HepG2 (cell line): ENCODE measurements around the gene BAG3. TPM values are rescaled to one million over a fixed set of nuclear protein-coding genes. Genes with fewer than 3 reads are reported as not detected.
A peak's percentile ranks its signal among the peaks of the same experiment; 100 is the strongest.

Experiments used
- ATAC-seq: fragments of 200-7000 bp; cut with Tn5 transposase; 3 replicates; pipeline ENCODE4 v1.9.1; 2020; ENCODE audit warnings: mild to moderate bottlenecking, moderate library complexity
- BruUV-seq: library from RNA; stranded (reverse); fragments of 400-500 nt; replicated peaks from 2 replicates; lab custom pipeline; 2021; lab: Mats Ljungman, UMichigan
- CTCF ChIA-PET: fragments of 300-600 bp; formaldehyde crosslinking; extraction: SDS; loops from one replicate; lab custom pipeline; 2021; ENCODE audit warnings: low total read pairs, inconsistent platforms, low intra/inter-chr PET ratio; lab: Yijun Ruan, JAX
- POLR2A ChIA-PET: fragments of 350-600 bp; sonication (Branson Sonifier 250); formaldehyde crosslinking; loops from one replicate; lab custom pipeline; 2020; ENCODE audit warnings: antibody characterized with exemption, inconsistent platforms; lab: Yijun Ruan, JAX
- DNase-seq: peaks from one replicate; pipeline ENCODE4 v3.0.0-alpha.2; 2015; ENCODE audit warnings: low spot score
- FAIRE-seq: peaks from 3 replicates; lab custom pipeline; 2011; peaks lifted over from hg19 to GRCh38; lab: Jason Lieb, UNC
- H2AFZ ChIP-seq: one replicate; pipeline ENCODE4 v1.6.1; 2011; ENCODE audit warnings: low read length, inconsistent platforms
- H3K27ac ChIP-seq: fragments of 300-600 bp; 3 replicates; pipeline ENCODE4 v1.8.0; 2011; ENCODE audit warnings: mixed run types, mild to moderate bottlenecking, mixed read lengths, low read length, inconsistent platforms; ENCODE audit not compliant: insufficient read depth; ENCODE audit errors: extremely low read length
- H3K27me3 ChIP-seq, 2 experiments: fragments of 200-600 bp in 1 of 2; 2 replicates in 1 of 2; 3 replicates in 1 of 2; pipeline versions ENCODE4 v1.6.0 to v1.8.0; 2011; ENCODE audit warnings: low read length in 2 of 2, mild to moderate bottlenecking in 2 of 2, moderate library complexity in 2 of 2, inconsistent platforms in 1 of 2; ENCODE audit not compliant: insufficient read depth in 2 of 2, control insufficient read depth in 1 of 2
- H3K36me3 ChIP-seq, 2 experiments: fragments of 200-600 bp in 1 of 2; replicated peaks in 1 of 2; 2 replicates in 1 of 2; 3 replicates in 1 of 2; pipeline versions ENCODE4 v1.5.1 to v1.8.0; 2011; ENCODE audit warnings: low read length in 2 of 2, inconsistent platforms in 1 of 2; ENCODE audit not compliant: insufficient read depth in 2 of 2, control insufficient read depth in 1 of 2
- H3K4me1 ChIP-seq: 2 replicates; pipeline ENCODE4 v1.5.1; 2012; ENCODE audit warnings: low read length, inconsistent platforms; ENCODE audit not compliant: insufficient read depth
- H3K4me2 ChIP-seq: 2 replicates; pipeline ENCODE4 v1.6.0; 2011; ENCODE audit warnings: low read depth, low read length, inconsistent platforms
- H3K4me3 ChIP-seq, 3 experiments: fragments of 200-600 bp in 1 of 3; sonication (generic), shearing (Covaris generic) in 1 of 3; replicated peaks in 1 of 3; 2 replicates each; pipeline ENCODE4 v1.5.1; 2011 to 2016; ENCODE audit warnings: low read length in 3 of 3, inconsistent platforms in 2 of 3, low read depth in 2 of 3, mild to moderate bottlenecking in 2 of 3, control low read depth in 1 of 3, mixed read lengths in 1 of 3; ENCODE audit not compliant: insufficient read depth in 1 of 3
- H3K79me2 ChIP-seq: one replicate; pipeline ENCODE4 v1.6.1; 2011; ENCODE audit warnings: low read length, inconsistent platforms; ENCODE audit not compliant: insufficient read depth
- H3K9ac ChIP-seq: 2 replicates; pipeline ENCODE4 v1.6.0; 2011; ENCODE audit warnings: mild to moderate bottlenecking, low read depth, low read length, inconsistent platforms; ENCODE audit not compliant: insufficient read depth
- H3K9me3 ChIP-seq: 2 replicates; pipeline ENCODE4 v1.5.1; 2012; ENCODE audit warnings: mild to moderate bottlenecking, low read length
- H4K20me1 ChIP-seq: 2 replicates; pipeline ENCODE4 v1.6.0; 2011; ENCODE audit warnings: inconsistent platforms, mild to moderate bottlenecking, low read length, moderate library complexity; ENCODE audit not compliant: insufficient read depth
- ELF1 ChIP-seq: sonication (generic); formaldehyde crosslinking; IDR thresholded peaks from 2 replicates; pipeline ENCODE4 v1.4.0; 2020; ENCODE audit warnings: missing genetic modification reagents
- GATAD2A ChIP-seq: IDR thresholded peaks from 2 replicates; pipeline ENCODE4 v1.6.1; 2016
- PHF20 ChIP-seq: sonication (generic); formaldehyde crosslinking; IDR thresholded peaks from 2 replicates; pipeline ENCODE4 v1.5.0; 2020; ENCODE audit warnings: mild to moderate bottlenecking, missing genetic modification reagents
- PLRG1 ChIP-seq: fragments of 450-650 bp; conservative IDR thresholded peaks from 2 replicates; pipeline ENCODE4 v1.6.1; 2016
- POLR2AphosphoS5 ChIP-seq: IDR thresholded peaks from 2 replicates; pipeline ENCODE4 v1.6.1; 2012; ENCODE audit warnings: low read depth, low read length
- SIN3B ChIP-seq: fragments of 150-350 bp; IDR thresholded peaks from 2 replicates; pipeline ENCODE4 v1.6.1; 2014; ENCODE audit warnings: low read length
- STAG1 ChIP-seq: sonication (generic); formaldehyde crosslinking; IDR thresholded peaks from 2 replicates; pipeline ENCODE4 v1.4.0; 2020; ENCODE audit warnings: missing genetic modification reagents
- TP53 ChIP-seq: sonication (generic); formaldehyde crosslinking; conservative IDR thresholded peaks from 2 replicates; pipeline ENCODE4 v1.4.0; 2020; ENCODE audit warnings: missing genetic modification reagents
- ZBTB20 ChIP-seq: sonication (generic); formaldehyde crosslinking; IDR thresholded peaks from 2 replicates; pipeline ENCODE4 v1.8.1; 2023; ENCODE audit warnings: missing genetic modification reagents, low read depth, mild to moderate bottlenecking, borderline replicate concordance
- ZNF317 ChIP-seq: sonication (generic); formaldehyde crosslinking; IDR thresholded peaks from 2 replicates; pipeline ENCODE4 v1.5.0; 2020; ENCODE audit warnings: mild to moderate bottlenecking, missing genetic modification reagents
- ZNF337 ChIP-seq: sonication (generic); formaldehyde crosslinking; IDR thresholded peaks from 2 replicates; pipeline ENCODE4 v1.5.1; 2020; ENCODE audit warnings: missing genetic modification reagents, low read depth, mild to moderate bottlenecking, borderline replicate concordance
- ZNF619 ChIP-seq: sonication (generic); formaldehyde crosslinking; IDR thresholded peaks from 2 replicates; pipeline ENCODE4 v1.4.0; 2020; ENCODE audit warnings: mild to moderate bottlenecking, missing genetic modification reagents
- WGBS: methylation state at CpG from one replicate; pipeline ENCODE4 v1.1.6; 2017; ENCODE audit warnings: low lambda C conversion rate; 5-methylcytosine and 5-hydroxymethylcytosine counted together
- in situ Hi-C: cut with HindIII; loops from 2 replicates; pipeline ENCODE4 v1.10.0; 2017; ENCODE audit warnings: low pct_unique_long_range_greater_than_20kb; ENCODE audit not compliant: extremely low pct_ligation_motif_present
- intact Hi-C: fragments of 100-400 bp; cut with micrococcal nuclease; formaldehyde crosslinking; loops from one replicate; pipeline ENCODE4 v1.10.0; 2022; ENCODE audit not compliant: unreplicated experiment
- polyA plus RNA-seq, 8 experiments: library from polyadenylated mRNA; depleted of rRNA in 3 of 8; stranded (reverse) in 7 of 8; unstranded in 1 of 8; fragments of >200 nt; fragmentation: Illumina TruSeq in 4 of 8; extraction: Trizol in 4 of 8; gene quantifications; 2 replicates each; pipeline versions ENCODE4 v1.2.1 to v1.2.3, GENCODE V29; 2011 to 2016; ENCODE audit warnings: low read depth in 4 of 8, missing spikeins in 1 of 8, mixed read lengths in 1 of 8; ENCODE audit not compliant: insufficient read depth in 1 of 8
- total RNA-seq, 5 experiments: library from RNA; depleted of rRNA; stranded (reverse); fragments of >200 nt; fragmentation: Illumina TruSeq; extraction: Trizol; gene quantifications; 2 replicates each; pipeline ENCODE4 v1.2.3, GENCODE V29; 2016; ENCODE audit warnings: low read depth in 1 of 5
- TF ChIP-seq, protein P1 (sequence below): sonication (generic); IDR thresholded peaks from 2 replicates; pipeline ENCODE4 v1.6.1; 2016; ENCODE audit warnings: low read depth, borderline replicate concordance
- TF ChIP-seq, protein P2 (sequence below): sonication (generic); formaldehyde crosslinking; IDR thresholded peaks from 2 replicates; pipeline ENCODE4 v1.4.0; 2020; ENCODE audit warnings: missing genetic modification reagents, borderline replicate concordance
- TF ChIP-seq, protein P3 (sequence below): sonication (generic); formaldehyde crosslinking; IDR thresholded peaks from 2 replicates; pipeline ENCODE4 v1.8.0; 2023; ENCODE audit warnings: mild to moderate bottlenecking, missing genetic modification reagents
- TF ChIP-seq, protein P4 (sequence below): sonication (generic); formaldehyde crosslinking; IDR thresholded peaks from 2 replicates; pipeline ENCODE4 v1.5.0; 2020; ENCODE audit warnings: mild to moderate bottlenecking, missing genetic modification reagents, moderate library complexity

Gene BAG3
- total and polyA plus RNA-seq, 2 of the 13 experiments (the other 11 are each of a cell fraction or from before 2014, with no cell fraction given), result 2.9 to 6.7 TPM

DNA sequence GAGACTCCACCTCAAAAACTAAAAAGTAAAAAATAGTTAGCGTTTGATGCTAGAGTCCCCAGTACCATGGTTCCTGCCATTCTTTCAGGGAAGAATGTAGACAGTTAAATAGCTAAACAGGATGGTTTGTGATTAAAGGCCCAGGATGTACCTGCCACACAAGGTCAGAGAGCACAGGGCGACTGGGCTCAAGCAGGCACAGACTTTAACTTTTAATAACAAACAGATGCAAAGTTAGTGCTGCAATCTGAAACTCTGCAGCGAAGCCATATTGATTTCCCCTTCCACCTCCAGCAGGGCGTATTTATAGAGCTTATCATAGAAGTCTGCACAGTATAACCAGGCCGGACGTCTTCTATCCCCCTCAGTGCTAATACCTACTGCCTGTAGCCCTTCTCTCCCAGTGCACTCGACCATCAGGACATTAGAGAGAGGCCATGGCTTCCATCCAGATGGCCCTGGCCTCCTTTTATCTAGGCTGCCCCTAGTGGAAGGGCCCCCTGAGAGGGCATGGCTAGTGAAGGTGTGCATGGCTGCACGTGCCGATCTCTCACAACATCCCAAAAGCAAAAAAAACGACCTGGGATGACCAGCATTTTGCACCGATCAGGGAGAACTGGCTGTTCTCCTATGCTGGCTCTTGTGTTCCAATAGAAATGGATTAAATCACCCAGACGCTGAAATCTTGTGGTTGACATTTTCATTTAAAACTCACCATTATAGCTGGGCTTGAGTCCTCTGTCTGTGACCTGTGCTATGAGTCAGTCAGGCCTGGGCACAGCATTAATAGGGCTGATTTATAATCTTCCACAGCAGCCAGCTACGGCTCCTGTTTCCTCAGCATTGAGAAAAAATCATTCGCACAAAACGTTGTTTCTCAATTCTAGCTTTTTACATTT lies 7.6 kb upstream of the BAG3 start (continued):
- TF ChIP-seq, protein P1, sequence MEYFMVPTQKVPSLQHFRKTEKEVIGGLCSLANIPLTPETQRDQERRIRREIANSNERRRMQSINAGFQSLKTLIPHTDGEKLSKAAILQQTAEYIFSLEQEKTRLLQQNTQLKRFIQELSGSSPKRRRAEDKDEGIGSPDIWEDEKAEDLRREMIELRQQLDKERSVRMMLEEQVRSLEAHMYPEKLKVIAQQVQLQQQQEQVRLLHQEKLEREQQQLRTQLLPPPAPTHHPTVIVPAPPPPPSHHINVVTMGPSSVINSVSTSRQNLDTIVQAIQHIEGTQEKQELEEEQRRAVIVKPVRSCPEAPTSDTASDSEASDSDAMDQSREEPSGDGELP, result no peak
- no peak for TF ChIP-seq TP53 (CRISPR knock-in tag)
- TF ChIP-seq POLR2AphosphoS5, result peak; percentile 41; the same call in 1 of the 2 replicates
- TF ChIP-seq GATAD2A (CRISPR knock-in tag), result peak; percentile 11; the same call in 1 of the 2 replicates
- TF ChIP-seq SIN3B, result no peak
- 0 out of 2 replicates have a peak, but pooled peaks have one; percentile 17 for TF ChIP-seq PHF20 (CRISPR knock-in tag)

DNA sequence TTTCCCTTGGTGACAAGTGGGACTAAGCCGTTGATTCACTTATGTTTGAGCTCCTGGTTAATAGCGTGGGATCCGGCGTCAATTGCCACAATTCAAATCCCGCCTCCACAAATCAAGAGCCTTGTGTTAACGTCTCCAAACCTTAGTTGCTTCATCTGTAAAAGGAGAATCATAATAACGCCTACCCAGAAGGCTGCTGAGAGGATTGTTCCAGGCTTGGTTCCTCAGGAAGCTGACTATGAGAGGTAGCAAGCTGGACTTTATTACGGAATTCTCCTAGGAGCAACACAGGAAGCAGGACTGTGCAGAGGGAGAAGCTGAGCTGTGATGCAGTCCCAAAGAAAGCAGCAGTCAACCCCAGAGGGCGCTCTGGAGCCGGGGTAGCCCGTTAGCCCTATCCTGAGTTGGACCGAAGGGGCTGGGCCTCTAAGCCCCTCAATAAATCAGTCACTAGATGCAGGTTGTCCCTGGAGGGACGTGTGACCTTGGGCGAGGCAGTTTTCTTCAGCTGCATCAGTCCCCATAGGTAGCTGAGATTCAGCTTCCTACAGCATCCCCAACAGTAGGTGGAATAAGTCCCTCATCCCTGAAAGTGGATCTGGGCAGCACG lies 6.9 kb upstream of the BAG3 start:
- Histone ChIP-seq H2AFZ (peak overlapping the region; percentile 48), H3K4me1 (peaks cover 65% of the 10 kb centered on the region), H3K36me3 (no peaks in the 10 kb centered on the region), H4K20me1 (no peaks in the 10 kb centered on the region), H3K27ac (no peak overlapping the region), H3K27me3 (no peaks in the 10 kb centered on the region; a peak in 1 of 5 replicates), H3K4me3 (peak overlapping the region; percentile 16 to 55 (median 18); a peak in 2 of 6 replicates), H3K79me2 (no peaks in the 10 kb centered on the region), H3K4me2 (peak overlapping the region; percentile 72), H3K9ac (peak overlapping the region; percentile 14), H3K9me3 (no peaks in the 10 kb centered on the region)
- POLR2A ChIA-PET, result interaction anchor here (1.3 to 1.4 kb wide), 2 partner anchors 47 to 82 kb away, joined by 3 to 4 read pairs; partner anchors contain the start of genes INPP5F and TIAL1
- 41% methylated on average over 13 of the region's 15 CpGs for WGBS
- FAIRE-seq (no peak), DNase-seq (peak; percentile 27), ATAC-seq (peak; percentile 82)
- intact Hi-C loops, result no loop called here
- in situ Hi-C loops, result no loop called here
- BruUV-seq, result no TSS peak
- CTCF ChIA-PET, result no interaction called here
- TF ChIP-seq, protein P2, sequence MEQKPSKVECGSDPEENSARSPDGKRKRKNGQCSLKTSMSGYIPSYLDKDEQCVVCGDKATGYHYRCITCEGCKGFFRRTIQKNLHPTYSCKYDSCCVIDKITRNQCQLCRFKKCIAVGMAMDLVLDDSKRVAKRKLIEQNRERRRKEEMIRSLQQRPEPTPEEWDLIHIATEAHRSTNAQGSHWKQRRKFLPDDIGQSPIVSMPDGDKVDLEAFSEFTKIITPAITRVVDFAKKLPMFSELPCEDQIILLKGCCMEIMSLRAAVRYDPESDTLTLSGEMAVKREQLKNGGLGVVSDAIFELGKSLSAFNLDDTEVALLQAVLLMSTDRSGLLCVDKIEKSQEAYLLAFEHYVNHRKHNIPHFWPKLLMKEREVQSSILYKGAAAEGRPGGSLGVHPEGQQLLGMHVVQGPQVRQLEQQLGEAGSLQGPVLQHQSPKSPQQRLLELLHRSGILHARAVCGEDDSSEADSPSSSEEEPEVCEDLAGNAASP (CRISPR knock-in tag), result 0 out of 2 replicates have a peak, but pooled peaks have one; percentile 14
- 0 out of 2 replicates have a peak, but pooled peaks have one; percentile 14 for TF ChIP-seq ELF1 (CRISPR knock-in tag)
- TF ChIP-seq STAG1 (CRISPR knock-in tag), result 0 out of 2 replicates have a peak, but pooled peaks have one; percentile 19
- no peak for TF ChIP-seq ZNF619 (CRISPR knock-in tag)
- TF ChIP-seq, protein P3, sequence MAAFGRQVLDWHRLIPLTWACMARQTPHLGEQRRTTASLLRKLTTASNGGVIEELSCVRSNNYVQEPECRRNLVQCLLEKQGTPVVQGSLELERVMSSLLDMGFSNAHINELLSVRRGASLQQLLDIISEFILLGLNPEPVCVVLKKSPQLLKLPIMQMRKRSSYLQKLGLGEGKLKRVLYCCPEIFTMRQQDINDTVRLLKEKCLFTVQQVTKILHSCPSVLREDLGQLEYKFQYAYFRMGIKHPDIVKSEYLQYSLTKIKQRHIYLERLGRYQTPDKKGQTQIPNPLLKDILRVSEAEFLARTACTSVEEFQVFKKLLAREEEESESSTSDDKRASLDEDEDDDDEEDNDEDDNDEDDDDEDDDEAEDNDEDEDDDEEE (CRISPR knock-in tag), result 0 out of 2 replicates have a peak, but pooled peaks have one; percentile 35
- TF ChIP-seq PLRG1, result no peak
- peak; percentile 35; the same call in 1 of the 2 replicates for TF ChIP-seq ZBTB20 (CRISPR knock-in tag)
- 0 out of 2 replicates have a peak, but pooled peaks have one; percentile 13 for TF ChIP-seq ZNF337 (CRISPR knock-in tag)
- TF ChIP-seq, protein P4, sequence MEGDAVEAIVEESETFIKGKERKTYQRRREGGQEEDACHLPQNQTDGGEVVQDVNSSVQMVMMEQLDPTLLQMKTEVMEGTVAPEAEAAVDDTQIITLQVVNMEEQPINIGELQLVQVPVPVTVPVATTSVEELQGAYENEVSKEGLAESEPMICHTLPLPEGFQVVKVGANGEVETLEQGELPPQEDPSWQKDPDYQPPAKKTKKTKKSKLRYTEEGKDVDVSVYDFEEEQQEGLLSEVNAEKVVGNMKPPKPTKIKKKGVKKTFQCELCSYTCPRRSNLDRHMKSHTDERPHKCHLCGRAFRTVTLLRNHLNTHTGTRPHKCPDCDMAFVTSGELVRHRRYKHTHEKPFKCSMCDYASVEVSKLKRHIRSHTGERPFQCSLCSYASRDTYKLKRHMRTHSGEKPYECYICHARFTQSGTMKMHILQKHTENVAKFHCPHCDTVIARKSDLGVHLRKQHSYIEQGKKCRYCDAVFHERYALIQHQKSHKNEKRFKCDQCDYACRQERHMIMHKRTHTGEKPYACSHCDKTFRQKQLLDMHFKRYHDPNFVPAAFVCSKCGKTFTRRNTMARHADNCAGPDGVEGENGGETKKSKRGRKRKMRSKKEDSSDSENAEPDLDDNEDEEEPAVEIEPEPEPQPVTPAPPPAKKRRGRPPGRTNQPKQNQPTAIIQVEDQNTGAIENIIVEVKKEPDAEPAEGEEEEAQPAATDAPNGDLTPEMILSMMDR (CRISPR knock-in tag), result peak; percentile 77
- 0 out of 2 replicates have a peak, but pooled peaks have one; percentile 16 for TF ChIP-seq ZNF317 (CRISPR knock-in tag)
- TF ChIP-seq GATAD2A (CRISPR knock-in tag), result 0 out of 2 replicates have a peak, but pooled peaks have one; percentile 20
